Measurements from ENCODE around the gene CPNE7. TPM values are rescaled to one million over a fixed set of nuclear protein-coding genes. Genes with fewer than 3 reads are reported as not detected.

The CPNE7 gene
- total and polyA plus RNA-seq, 2 of the 8 experiments (the other 6 are each of a cell fraction or from before 2014, with no cell fraction given) = 10.0 to 23.7 TPM

DNA sequence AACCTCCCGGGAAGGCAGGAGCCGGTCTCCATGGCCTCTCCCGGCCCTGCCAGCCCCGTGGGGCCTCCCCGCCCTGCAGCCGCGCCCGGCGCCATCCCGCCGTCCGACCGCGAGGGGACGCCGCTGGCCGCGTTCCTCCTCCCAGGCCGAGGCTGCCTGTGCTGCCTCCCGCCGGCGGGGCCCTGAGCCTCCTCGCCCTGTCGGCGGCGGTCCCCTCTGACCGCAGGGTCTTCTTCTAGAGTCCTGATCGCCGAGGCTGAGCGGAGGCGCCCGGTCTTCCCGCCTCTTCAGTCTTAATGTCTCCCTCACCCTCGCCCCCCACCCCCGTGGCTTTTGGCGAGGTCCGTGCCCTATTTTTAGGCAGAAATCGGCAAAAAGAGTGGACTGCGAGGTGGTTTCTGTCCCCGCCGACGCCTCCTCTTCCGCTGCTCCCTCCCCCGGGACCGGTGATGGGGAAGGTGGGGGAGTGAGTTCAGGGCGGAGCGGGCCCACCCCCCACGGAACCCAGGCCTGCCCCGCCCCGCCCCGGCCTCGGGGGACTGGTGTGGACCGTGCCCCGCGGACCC lies 794 bp upstream of the CPNE7 start:
- FAIRE-seq (no peak), DNase-seq (ENCODE audit: low read depth in 1 of 2, low spot score in 2 of 2) (peak in 1 of 2 experiments; percentile 92)
- H3K4me3 ChIP-seq (ENCODE audit: extremely low read depth in 1 of 4, insufficient read depth in 2 of 4, low read depth in 3 of 4, low read length in 4 of 4) = peak overlapping the region; percentile 46 to 76 (median 60)
- no peak overlapping the region for H3K27ac ChIP-seq (ENCODE audit: low read depth, low read length)
- no peaks in the 10 kb centered on the region for H3K79me1 ChIP-seq (ENCODE audit: low read depth, low read length)
- peak overlapping the region; percentile 69 for H4K5ac ChIP-seq (ENCODE audit: insufficient read length, low read depth, low read length)
- POLR2A ChIA-PET (ENCODE audit: partially characterized antibody) = interaction anchor here (0.9 to 3.4 kb wide), 10 partner anchors 9 to 125 kb away, joined by 3 to 22 read pairs (median 6); no protein-coding TSS in a partner anchor
- no peaks in the 10 kb centered on the region for H3K79me2 ChIP-seq (ENCODE audit: control insufficient read depth in 1 of 2, insufficient read depth in 2 of 2, low read length in 2 of 2)
- H3K4me1 ChIP-seq (replicated peaks in 1 of 4; ENCODE audit: control insufficient read depth in 3 of 4, insufficient read depth in 4 of 4, low read length in 3 of 4) = peaks cover 0 to 10% (median 6%) of the 10 kb centered on the region in 4 experiments; a peak in 5 of 7 replicates
- H2BK12ac ChIP-seq (ENCODE audit: low read depth, low read length) = 0 out of 2 replicates have a peak overlapping the region, but pooled peaks have one; percentile 30
- H3K23ac ChIP-seq (ENCODE audit: insufficient read length) = no peak overlapping the region
- no peak overlapping the region for H2AK5ac ChIP-seq (ENCODE audit: low read depth, low read length)
- H4K20me1 ChIP-seq (replicated peaks in 1 of 2; ENCODE audit: control insufficient read depth in 1 of 2, insufficient read depth in 2 of 2, low read length in 2 of 2) = peaks cover 0 to 6% of the 10 kb centered on the region in 2 experiments
- peak overlapping the region; percentile 47 for H3K56ac ChIP-seq (replicated peaks; ENCODE audit: insufficient read length, low read depth, low read length)
- H3K4ac ChIP-seq (replicated peaks; ENCODE audit: insufficient read length, low read depth, low read length) = no peak overlapping the region
- peak overlapping the region; percentile 62 to 82; a peak in 3 of 4 replicates for H3K4me2 ChIP-seq (ENCODE audit: insufficient read depth in 1 of 2, low read depth in 2 of 2, low read length in 2 of 2)
- H3K9ac ChIP-seq (replicated peaks in 1 of 4; ENCODE audit: extremely low read depth in 1 of 4, low read depth in 3 of 4, low read length in 3 of 4) = no peak overlapping the region
- CTCF ChIA-PET (ENCODE audit: partially characterized antibody) = interaction anchor here (0.5 to 1.4 kb wide), 3 partner anchors 9 to 104 kb away, joined by 3 to 4 read pairs (median 4); no protein-coding TSS in a partner anchor
- no peak overlapping the region for H4K91ac ChIP-seq (replicated peaks; ENCODE audit: insufficient read length, low read length)
- peaks cover 4 to 34% (median 22%) of the 10 kb centered on the region in 4 experiments; a peak in 6 of 7 replicates for H3K27me3 ChIP-seq (replicated peaks in 1 of 4; ENCODE audit: control insufficient read depth in 3 of 4, extremely low read depth in 1 of 4, insufficient read depth in 3 of 4, low read length in 3 of 4)
- no peak overlapping the region for H2BK20ac ChIP-seq (ENCODE audit: low read length)
- no peak overlapping the region; the same call in 1 of the 2 replicates for H2BK5ac ChIP-seq (ENCODE audit: low read depth, low read length)
- peaks cover 0 to 4% of the 10 kb centered on the region in 2 experiments; a peak in 1 of 4 replicates for H3K9me3 ChIP-seq (ENCODE audit: insufficient read depth in 2 of 2, low read depth in 1 of 2, low read length in 1 of 2)
- WGBS, 2 experiments (ENCODE audit: extremely low coverage in 1 of 2, insufficient coverage in 1 of 2, insufficient read length in 1 of 2, insufficient replicate concordance in 2 of 2, low coverage in 1 of 2, low lambda C conversion rate in 2 of 2, missing lambda C conversion rate in 1 of 2) = 2% methylated on average over 40 of the region's 55 CpGs; no CpG with 5 or more reads in 1 of the 2 experiments
- peaks cover 0 to 4% (median 2%) of the 10 kb centered on the region in 4 experiments; a peak in 4 of 8 replicates for H3K36me3 ChIP-seq (ENCODE audit: control insufficient read depth in 2 of 4, insufficient read depth in 4 of 4, low read length in 3 of 4)
- H2AFZ ChIP-seq (ENCODE audit: low read length) = peak overlapping the region; percentile 94; the same call in 1 of the 2 replicates
- no peak overlapping the region for H2BK120ac ChIP-seq (replicated peaks; ENCODE audit: low read depth, low read length)
- H3K23me2 ChIP-seq (ENCODE audit: low read depth, low read length) = peaks cover 6% of the 10 kb centered on the region; the same call in 1 of the 2 replicates
- peak overlapping the region; percentile 26; the same call in 1 of the 2 replicates for H3K18ac ChIP-seq (ENCODE audit: extremely low read depth, low read length)
- peak overlapping the region; percentile 73 for H4K8ac ChIP-seq (ENCODE audit: extremely low read depth, insufficient read depth, low read length)
- H3K14ac ChIP-seq (ENCODE audit: insufficient read length) = no peak overlapping the region
- peak overlapping the region; percentile 81; the same call in 1 of the 2 replicates for H2BK15ac ChIP-seq (ENCODE audit: low read length)
- peak; percentile 84 for TF ChIP-seq KDM4A (IDR thresholded peaks at IDR 0.05; ENCODE audit: low read depth, low read length, severe bottlenecking)
- no peak for TF ChIP-seq BACH1 (IDR thresholded peaks at IDR 0.05; ENCODE audit: low read length)
- TF ChIP-seq RFX5 (IDR thresholded peaks at IDR 0.05; ENCODE audit: borderline replicate concordance, low read depth, low read length) = no peak
- TF ChIP-seq RAD21 (IDR thresholded peaks at IDR 0.05 in 1 of 2, conservative IDR thresholded peaks at IDR 0.05 in 1 of 2; ENCODE audit: low read depth in 2 of 2, low read length in 2 of 2) = peak; percentile 71 to 86
- TF ChIP-seq SUZ12 (IDR thresholded peaks at IDR 0.05; ENCODE audit: low read length) = no peak
- TF ChIP-seq POLR2AphosphoS5 (IDR thresholded peaks at IDR 0.05; ENCODE audit: low read depth, low read length) = no peak
- no peak for TF ChIP-seq NANOG (IDR thresholded peaks at IDR 0.05; ENCODE audit: insufficient read depth, low read depth, low read length, poor library complexity, severe bottlenecking)
- no peak for TF ChIP-seq BCL11A (IDR thresholded peaks at IDR 0.05; ENCODE audit: low read depth in 2 of 2, low read length in 2 of 2)
- TF ChIP-seq JUND (IDR thresholded peaks at IDR 0.05; ENCODE audit: low read length) = no peak
- no peak for TF ChIP-seq RXRA (IDR thresholded peaks at IDR 0.05; ENCODE audit: insufficient read depth, low read depth, low read length)
- TF ChIP-seq POU5F1 (IDR thresholded peaks at IDR 0.05; ENCODE audit: low read depth, low read length) = no peak

All from H1 (cell line).